Dendritic cell treated with granulocyte-macrophage colony-stimulating factor and Interleukin-4, amounts not matched to agents 40 ng/mL and 50 ng/mL, for 4 days (primary cell): ENCODE data around the gene NKX3-2.

Source experiments
- H3K27ac Mint-ChIP-seq: one replicate; pipeline ENCODE4 v1.8.0; 2022; ENCODE audit warnings: mild to moderate bottlenecking, mixed read lengths
- H3K27me3 Mint-ChIP-seq: one replicate; pipeline ENCODE4 v1.8.0; 2022; ENCODE audit warnings: mild to moderate bottlenecking, mixed read lengths
- H3K36me3 Mint-ChIP-seq: one replicate; pipeline ENCODE4 v1.8.0; 2022; ENCODE audit warnings: low read depth, mixed read lengths
- H3K4me1 Mint-ChIP-seq: one replicate; pipeline ENCODE4 v1.8.0; 2022; ENCODE audit warnings: low read depth, mixed read lengths
- H3K4me3 Mint-ChIP-seq: one replicate; pipeline ENCODE4 v1.8.0; 2022; ENCODE audit warnings: mild to moderate bottlenecking, moderate library complexity, mixed read lengths
- H3K9me3 Mint-ChIP-seq: one replicate; pipeline ENCODE4 v1.8.0; 2022; ENCODE audit warnings: mixed read lengths
- intact Hi-C: fragments of 100-400 bp; cut with micrococcal nuclease; formaldehyde crosslinking; loops from one replicate; pipeline ENCODE4 v1.15.0; 2022

NKX3-2 gene

GRCh38 chr4:13531625-13531998 is 12.7 kb downstream of the NKX3-2 start:
- no peak overlapping the region for H3K4me3 Mint-ChIP-seq
- intact Hi-C loops = no loop called here

GRCh38 chr4:13530823-13531624 is 13.3 kb downstream of the NKX3-2 start:
- Mint-ChIP-seq H3K27me3 (peaks cover 98% of the 10 kb centered on the region), H3K4me3 (no peak overlapping the region), H3K4me1 (peaks cover 60% of the 10 kb centered on the region), H3K27ac (no peak overlapping the region), H3K9me3 (no peaks in the 10 kb centered on the region), H3K36me3 (no peaks in the 10 kb centered on the region)
- intact Hi-C loops = no loop called here

More at GRCh38 chr4:13531625-13531998, 12.7 kb downstream of the NKX3-2 start:
- H3K4me1 Mint-ChIP-seq = peaks cover 62% of the 10 kb centered on the region
- no peak overlapping the region for H3K27ac Mint-ChIP-seq
- H3K9me3 Mint-ChIP-seq = no peaks in the 10 kb centered on the region
- H3K36me3 Mint-ChIP-seq = no peaks in the 10 kb centered on the region
- peaks cover 98% of the 10 kb centered on the region for H3K27me3 Mint-ChIP-seq

- intact Hi-C loops = no loop called here
- H3K27me3 Mint-ChIP-seq = peaks cover 98% of the 10 kb centered on the region
- H3K4me1 Mint-ChIP-seq = peaks cover 53% of the 10 kb centered on the region
- H3K27ac Mint-ChIP-seq = no peak overlapping the region
- peaks cover 5% of the 10 kb centered on the region for H3K9me3 Mint-ChIP-seq
- no peak overlapping the region for H3K4me3 Mint-ChIP-seq
- no peaks in the 10 kb centered on the region for H3K36me3 Mint-ChIP-seq
These were observed 15.0 kb downstream of the NKX3-2 start for GRCh38 chr4:13529128-13529919.

- intact Hi-C loops = no loop called here
- no peak overlapping the region for H3K27ac Mint-ChIP-seq
These were observed 15.5 kb downstream of the NKX3-2 start for GRCh38 chr4:13528821-13529127.

GRCh38 chr4:13527981-13528820 is 16.1 kb downstream of the NKX3-2 start:
- Mint-ChIP-seq H3K4me3 (no peak overlapping the region), H3K4me1 (peaks cover 50% of the 10 kb centered on the region), H3K36me3 (no peaks in the 10 kb centered on the region), H3K9me3 (peaks cover 10% of the 10 kb centered on the region), H3K27me3 (peaks cover 97% of the 10 kb centered on the region), H3K27ac (no peak overlapping the region)
- intact Hi-C loops = no loop called here

More at GRCh38 chr4:13528821-13529127, 15.5 kb downstream of the NKX3-2 start:
- H3K4me1 Mint-ChIP-seq = peaks cover 49% of the 10 kb centered on the region
- peaks cover 10% of the 10 kb centered on the region for H3K9me3 Mint-ChIP-seq
- peaks cover 98% of the 10 kb centered on the region for H3K27me3 Mint-ChIP-seq
- H3K4me3 Mint-ChIP-seq = no peak overlapping the region
- H3K36me3 Mint-ChIP-seq = no peaks in the 10 kb centered on the region

- H3K9me3 Mint-ChIP-seq = peaks cover 10% of the 10 kb centered on the region
- peaks cover 59% of the 10 kb centered on the region for H3K4me1 Mint-ChIP-seq
- intact Hi-C loops = no loop called here
- no peaks in the 10 kb centered on the region for H3K36me3 Mint-ChIP-seq
- H3K27ac Mint-ChIP-seq = no peak overlapping the region
- no peak overlapping the region for H3K4me3 Mint-ChIP-seq
- H3K27me3 Mint-ChIP-seq = peaks cover 97% of the 10 kb centered on the region
These were observed 16.9 kb downstream of the NKX3-2 start for GRCh38 chr4:13527192-13527980.

- no peak overlapping the region for H3K27ac Mint-ChIP-seq
- H3K4me3 Mint-ChIP-seq = no peak overlapping the region
- H3K4me1 Mint-ChIP-seq = peaks cover 57% of the 10 kb centered on the region
These were observed 17.6 kb downstream of the NKX3-2 start for GRCh38 chr4:13526658-13527057.

GRCh38 chr4:13525606-13526281 is 18.6 kb downstream of the NKX3-2 start:
- Mint-ChIP-seq H3K27ac (no peak overlapping the region), H3K4me3 (no peak overlapping the region), H3K9me3 (peaks cover 10% of the 10 kb centered on the region), H3K4me1 (peaks cover 48% of the 10 kb centered on the region), H3K36me3 (no peaks in the 10 kb centered on the region), H3K27me3 (peaks cover 96% of the 10 kb centered on the region)
- intact Hi-C loops = no loop called here

More at GRCh38 chr4:13526658-13527057, 17.6 kb downstream of the NKX3-2 start:
- H3K9me3 Mint-ChIP-seq = peaks cover 10% of the 10 kb centered on the region
- H3K36me3 Mint-ChIP-seq = no peaks in the 10 kb centered on the region
- peaks cover 99% of the 10 kb centered on the region for H3K27me3 Mint-ChIP-seq
- intact Hi-C loops = no loop called here

GRCh38 chr4:13524504-13525243 is 19.6 kb downstream of the NKX3-2 start:
- Mint-ChIP-seq H3K27ac (no peak overlapping the region), H3K27me3 (peaks cover 90% of the 10 kb centered on the region), H3K36me3 (no peaks in the 10 kb centered on the region), H3K4me1 (peaks cover 38% of the 10 kb centered on the region), H3K9me3 (peaks cover 10% of the 10 kb centered on the region), H3K4me3 (no peak overlapping the region)
- intact Hi-C loops = no loop called here

- intact Hi-C loops = no loop called here
- peaks cover 85% of the 10 kb centered on the region for H3K27me3 Mint-ChIP-seq
- H3K27ac Mint-ChIP-seq = no peak overlapping the region
- peaks cover 10% of the 10 kb centered on the region for H3K9me3 Mint-ChIP-seq
- H3K4me1 Mint-ChIP-seq = peaks cover 30% of the 10 kb centered on the region
- no peaks in the 10 kb centered on the region for H3K36me3 Mint-ChIP-seq
- no peak overlapping the region for H3K4me3 Mint-ChIP-seq
These were observed 20.5 kb downstream of the NKX3-2 start for GRCh38 chr4:13523591-13524503.

GRCh38 chr4:13523105-13523477 is 21.2 kb downstream of the NKX3-2 start:
- Mint-ChIP-seq H3K27me3 (peaks cover 78% of the 10 kb centered on the region), H3K4me3 (no peak overlapping the region), H3K27ac (no peak overlapping the region), H3K9me3 (peaks cover 10% of the 10 kb centered on the region), H3K4me1 (peaks cover 22% of the 10 kb centered on the region), H3K36me3 (no peaks in the 10 kb centered on the region)
- intact Hi-C loops = no loop called here
